ENCODE measurements around the gene CNTNAP1. TPM values are rescaled to one million over a fixed set of nuclear protein-coding genes. Genes with fewer than 3 reads are reported as not detected.

CNTNAP1 gene
- total RNA-seq, 1 donor from 2014 or later, result 8.1 TPM

DNA sequence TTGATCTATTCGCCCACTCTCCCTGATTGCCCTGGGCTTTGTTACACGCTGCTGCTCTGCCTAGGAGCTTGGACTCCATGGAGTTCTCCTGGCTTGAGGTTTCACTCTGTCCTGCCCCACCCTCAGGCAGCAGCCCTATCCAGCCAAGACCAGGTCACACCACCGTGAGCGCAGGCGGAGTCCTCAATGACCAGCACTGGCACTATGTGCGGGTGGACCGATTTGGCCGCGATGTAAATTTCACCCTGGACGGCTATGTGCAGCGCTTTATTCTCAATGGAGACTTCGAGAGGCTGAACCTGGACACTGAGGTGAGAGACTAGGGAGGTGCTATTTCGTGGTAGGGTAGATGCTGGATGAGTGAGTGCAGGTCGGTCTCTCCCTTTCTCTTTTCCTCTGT lies 3.5 kb downstream of the CNTNAP1 start:
- no peak for DNase-seq (ENCODE audit: low spot score)

DNA sequence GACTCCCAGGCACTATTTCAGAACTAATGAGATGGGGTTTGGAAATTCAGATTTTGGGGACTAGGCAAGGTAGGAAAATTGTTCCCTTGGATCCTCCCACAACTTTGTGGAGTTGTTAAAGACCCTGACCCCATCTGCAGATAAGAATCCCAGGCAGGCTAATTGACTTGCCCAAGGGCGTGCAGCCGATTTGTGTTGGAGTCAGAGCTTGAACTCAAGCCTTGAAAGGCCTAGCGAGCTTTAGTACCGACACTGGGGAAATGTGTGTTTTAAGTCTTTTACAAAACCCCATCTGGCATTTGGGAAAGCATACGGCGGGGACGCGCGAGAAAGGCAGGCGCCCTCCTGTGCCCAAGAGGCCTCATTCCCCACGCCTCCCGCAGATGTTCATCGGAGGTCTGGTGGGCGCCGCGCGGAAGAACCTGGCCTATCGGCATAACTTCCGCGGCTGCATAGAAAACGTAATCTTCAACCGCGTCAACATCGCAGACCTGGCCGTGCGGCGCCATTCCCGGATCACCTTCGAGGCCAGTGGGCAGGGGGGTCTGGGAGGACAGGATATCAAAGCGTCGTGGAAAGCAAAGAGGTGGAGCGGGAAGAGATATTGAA lies 4.3 kb downstream of the CNTNAP1 start:
- DNase-seq (ENCODE audit: low spot score), result no peak

DNA sequence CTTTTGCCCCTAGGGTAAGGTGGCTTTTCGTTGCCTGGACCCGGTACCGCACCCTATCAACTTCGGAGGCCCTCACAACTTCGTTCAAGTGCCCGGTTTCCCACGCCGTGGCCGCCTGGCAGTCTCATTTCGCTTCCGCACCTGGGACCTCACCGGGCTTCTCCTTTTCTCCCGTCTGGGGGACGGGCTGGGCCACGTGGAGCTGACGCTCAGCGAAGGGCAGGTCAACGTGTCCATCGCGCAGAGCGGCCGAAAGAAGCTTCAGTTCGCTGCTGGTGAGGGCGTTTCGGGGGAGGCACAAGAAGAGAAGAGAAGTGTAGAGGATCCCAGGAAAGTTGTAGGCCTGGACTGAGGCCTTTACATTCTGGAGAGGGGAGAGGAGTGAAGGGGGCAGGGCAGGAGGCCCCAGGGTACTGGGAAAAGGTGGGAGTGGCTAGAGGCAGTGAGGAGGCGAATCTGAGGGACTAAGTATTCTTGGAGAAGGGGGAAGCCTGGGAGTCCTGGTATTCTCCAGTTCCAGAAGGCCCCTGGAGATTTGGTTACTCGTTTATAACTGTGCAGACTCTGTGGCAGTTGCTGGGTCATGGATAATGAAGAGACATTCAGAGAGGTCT lies 5.5 kb downstream of the CNTNAP1 start:
- DNase-seq (ENCODE audit: low spot score), result no peak

DNA sequence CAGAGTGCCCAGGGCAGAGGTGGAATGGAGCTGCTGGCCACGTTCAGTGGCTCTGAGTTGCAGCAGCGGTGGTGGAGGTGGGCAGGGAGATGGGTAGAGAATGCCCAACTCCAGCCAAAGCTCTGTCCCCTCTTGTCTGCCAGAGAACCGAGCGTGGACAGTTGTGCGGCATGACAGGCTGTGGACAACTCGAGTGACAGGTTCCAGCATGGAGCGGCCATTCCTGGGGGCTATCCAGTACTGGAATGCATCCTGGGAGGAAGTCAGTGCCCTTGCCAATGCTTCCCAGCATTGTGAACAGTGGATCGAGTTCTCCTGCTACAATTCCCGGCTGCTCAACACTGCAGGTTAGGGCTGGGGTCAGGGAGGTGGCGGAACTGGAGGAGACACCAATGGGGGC lies 8.3 kb downstream of the CNTNAP1 start:
- no peak for DNase-seq (ENCODE audit: low spot score)

DNA sequence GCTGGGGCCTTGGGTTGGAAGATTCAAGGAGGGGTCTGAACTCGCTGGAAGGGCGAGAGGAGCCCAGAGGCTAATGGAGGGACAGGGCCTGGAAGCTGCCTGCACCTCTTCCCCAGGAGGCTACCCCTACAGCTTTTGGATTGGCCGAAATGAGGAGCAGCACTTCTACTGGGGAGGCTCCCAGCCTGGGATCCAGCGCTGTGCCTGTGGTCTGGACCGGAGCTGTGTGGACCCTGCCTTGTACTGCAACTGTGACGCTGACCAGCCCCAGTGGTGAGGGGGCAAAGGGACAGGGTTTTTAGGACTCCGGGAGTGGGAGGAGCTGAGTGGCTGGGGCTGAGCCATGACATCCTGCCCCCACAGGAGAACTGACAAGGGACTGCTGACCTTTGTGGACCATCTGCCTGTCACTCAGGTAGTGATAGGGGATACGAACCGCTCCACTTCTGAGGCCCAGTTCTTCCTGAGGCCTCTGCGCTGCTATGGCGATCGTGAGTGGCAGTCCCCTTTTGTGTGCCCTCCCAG lies 8.8 kb downstream of the CNTNAP1 start:
- DNase-seq (ENCODE audit: low spot score), result no peak

DNA sequence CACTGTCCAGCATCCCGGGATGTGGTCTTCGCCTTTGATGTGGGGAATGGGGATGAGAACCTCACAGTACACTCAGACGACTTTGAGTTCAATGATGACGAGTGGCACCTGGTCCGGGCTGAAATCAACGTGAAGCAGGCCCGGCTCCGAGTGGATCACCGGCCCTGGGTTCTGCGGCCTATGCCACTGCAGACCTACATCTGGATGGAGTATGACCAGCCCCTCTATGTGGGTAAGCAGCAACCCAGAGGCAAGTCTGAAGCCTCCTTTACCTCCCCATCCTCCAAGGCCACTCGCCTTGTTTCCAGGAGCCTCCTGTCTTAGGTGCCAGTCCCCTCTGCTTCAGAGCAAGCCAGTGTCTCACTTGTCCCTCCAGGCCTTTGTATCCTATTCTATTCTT lies 10.2 kb downstream of the CNTNAP1 start:
- no peak for DNase-seq (ENCODE audit: low spot score)

DNA sequence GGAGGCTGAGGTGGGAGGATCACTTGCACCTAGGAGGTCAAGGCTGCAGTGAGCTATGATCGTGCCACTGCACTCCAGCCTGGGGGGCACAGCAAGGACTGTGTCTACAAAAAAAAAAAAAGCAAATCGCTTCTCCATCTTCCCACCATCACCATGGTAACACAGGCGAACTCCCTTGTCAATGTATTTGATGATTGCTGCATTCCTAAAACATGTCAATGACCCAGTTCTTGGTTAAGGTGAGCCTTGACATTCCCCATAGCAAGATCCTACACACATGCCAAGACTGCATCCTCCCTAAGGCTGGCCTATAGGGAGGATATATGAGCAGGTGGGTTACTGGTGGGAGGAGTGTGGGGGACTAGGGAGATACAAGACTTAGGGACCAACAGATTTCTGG lies 12.2 kb downstream of the CNTNAP1 start:
- no peak for DNase-seq (ENCODE audit: low spot score)

DNA sequence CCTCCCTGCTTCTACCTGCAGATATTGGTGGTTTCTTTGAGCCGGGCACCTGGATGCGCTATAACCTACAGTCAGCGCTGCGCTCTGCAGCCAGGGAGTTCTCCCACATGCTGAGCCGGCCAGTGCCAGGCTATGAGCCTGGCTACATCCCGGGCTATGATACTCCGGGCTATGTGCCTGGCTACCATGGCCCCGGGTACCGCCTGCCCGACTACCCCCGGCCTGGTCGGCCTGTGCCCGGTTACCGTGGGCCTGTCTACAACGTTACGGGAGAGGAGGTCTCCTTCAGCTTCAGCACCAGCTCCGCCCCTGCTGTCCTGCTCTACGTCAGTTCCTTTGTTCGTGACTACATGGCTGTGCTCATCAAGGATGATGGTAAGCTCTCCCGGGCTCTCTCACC lies 13.2 kb downstream of the CNTNAP1 start:
- no peak for DNase-seq (ENCODE audit: low spot score)

DNA sequence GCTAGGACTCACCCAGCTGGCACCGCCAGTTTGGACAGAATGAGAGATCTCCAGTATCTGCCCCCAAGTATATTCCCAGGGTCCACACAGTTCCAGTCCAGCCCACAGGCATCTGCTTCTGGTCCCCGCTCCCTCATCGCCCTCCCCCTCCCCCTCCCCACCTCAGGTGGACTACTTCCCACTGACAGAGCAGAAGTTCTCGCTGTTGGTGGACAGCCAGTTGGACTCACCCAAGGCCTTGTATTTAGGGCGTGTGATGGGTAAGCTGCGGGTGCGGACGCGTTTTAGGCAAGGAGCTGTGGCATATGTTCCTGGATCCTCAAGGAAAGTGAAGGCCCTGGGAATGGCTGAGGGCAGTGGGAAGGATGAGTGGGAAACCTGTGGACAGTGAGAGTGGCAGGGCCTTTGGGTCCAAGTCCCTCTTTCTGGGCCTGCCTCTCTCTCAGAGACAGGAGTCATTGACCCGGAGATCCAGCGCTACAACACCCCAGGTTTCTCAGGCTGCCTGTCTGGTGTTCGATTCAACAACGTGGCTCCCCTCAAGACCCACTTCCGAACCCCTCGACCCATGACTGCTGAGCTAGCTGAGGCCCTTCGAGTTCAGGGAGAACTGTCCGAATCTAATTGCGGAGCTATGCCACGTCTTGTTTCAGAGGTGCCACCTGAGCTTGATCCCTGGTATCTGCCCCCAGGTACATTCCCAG lies 14.9 kb downstream of the CNTNAP1 start:
- no peak for DNase-seq (ENCODE audit: low spot score)

DNA sequence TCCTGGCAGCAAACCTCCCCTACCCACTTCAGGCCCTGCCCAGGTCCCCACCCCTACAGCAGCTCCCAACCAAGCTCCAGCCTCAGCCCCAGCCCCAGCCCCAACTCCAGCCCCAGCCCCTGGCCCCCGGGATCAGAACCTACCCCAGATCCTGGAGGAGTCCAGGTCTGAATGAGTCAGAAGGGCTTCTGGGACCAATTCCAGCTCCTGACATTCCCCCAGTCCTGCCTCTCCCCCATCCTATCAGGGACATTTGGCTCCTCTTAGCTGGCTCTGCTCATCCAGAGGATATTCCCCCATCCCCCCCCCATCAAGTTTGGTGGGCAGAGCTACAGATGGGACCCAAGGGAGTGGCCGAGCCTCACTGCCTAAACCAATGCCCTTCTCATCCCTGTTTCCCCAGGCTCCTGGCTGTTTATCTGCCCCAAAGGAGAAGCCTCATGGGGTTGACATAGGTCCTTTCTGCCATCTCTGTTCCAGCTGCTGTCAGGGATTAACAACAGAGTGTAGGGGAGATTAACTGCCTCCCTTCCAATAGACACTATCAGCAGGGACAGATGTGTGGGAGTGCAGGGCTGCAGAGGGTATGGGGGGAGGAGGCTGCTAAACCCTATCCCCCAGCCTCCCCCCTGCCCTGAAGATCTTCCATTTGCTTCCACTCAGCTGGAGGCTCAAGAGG lies 16.5 kb downstream of the CNTNAP1 start:
- no peak for DNase-seq (ENCODE audit: low spot score)

DNA sequence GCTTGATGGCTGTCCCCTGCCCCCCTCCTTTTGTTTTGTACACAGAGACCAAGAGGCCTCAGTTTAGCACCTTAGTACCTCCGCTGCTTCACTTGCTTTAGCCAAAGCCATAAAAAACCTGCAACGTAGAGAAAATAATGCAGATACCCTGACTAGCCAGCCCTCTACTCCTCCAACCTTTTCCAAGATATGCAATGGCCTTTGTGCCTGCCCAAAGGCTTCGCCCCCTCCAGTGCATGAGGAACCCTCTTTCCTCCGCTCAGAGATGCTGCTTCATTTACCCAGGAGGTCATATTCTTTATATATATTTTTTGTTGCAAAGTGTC lies 17.0 kb downstream of the CNTNAP1 start:
- DNase-seq (ENCODE audit: low spot score), result no peak

DNA sequence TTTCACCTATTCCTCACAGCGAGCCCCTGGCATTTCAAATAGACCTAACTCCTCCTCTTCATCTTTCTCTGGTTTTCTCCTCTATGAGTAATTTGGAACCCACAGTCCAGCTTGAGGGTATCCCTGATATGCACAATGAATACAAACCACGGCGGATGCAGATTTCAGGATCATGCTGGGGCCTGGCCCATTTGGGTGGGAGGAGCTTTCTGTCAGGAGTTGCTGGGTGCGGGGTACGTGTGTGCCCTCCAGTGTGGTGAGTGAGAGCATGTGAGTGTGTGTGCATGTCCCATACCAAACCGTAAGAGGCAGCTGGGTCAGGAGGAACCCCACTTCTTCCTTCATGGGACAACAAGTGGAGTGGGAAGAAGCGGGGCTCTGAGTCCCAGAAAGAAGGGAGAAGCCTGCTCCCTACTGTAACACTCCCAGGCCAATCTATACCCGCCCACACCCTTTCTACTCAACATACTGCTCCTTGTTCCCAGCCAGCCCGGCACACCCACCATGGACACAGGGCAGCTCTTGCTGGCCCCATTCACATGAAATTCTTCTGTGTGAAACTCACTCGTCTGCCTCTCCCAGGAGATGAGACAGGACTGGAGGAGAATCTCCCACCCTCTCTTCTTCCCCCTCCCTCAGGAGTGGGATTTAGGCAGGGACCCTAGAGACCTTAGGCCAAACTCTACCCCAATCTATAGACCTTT lies 18.4 kb downstream of the CNTNAP1 start:
- DNase-seq (ENCODE audit: low spot score), result no peak

DNA sequence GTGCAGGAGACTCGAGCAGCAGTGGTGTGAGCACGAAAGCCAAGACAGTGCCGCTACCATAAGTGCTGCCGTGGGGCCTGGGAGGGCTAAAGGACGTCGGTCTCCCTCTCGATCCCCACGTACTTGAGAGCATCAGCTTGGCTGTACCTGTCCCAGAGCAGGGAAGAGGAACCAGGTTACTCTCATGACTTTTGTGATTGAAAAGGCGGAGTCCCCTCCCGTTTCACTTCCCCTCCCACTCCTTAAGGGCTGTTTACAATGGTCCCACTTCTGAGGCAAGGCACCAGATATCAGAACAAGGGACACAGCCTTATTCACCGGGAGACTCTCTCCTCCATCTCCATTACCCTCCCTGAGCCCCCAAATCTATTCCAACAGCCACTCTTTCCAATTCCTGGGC lies 20.1 kb downstream of the CNTNAP1 start:
- DNase-seq (ENCODE audit: low spot score), result no peak

DNA sequence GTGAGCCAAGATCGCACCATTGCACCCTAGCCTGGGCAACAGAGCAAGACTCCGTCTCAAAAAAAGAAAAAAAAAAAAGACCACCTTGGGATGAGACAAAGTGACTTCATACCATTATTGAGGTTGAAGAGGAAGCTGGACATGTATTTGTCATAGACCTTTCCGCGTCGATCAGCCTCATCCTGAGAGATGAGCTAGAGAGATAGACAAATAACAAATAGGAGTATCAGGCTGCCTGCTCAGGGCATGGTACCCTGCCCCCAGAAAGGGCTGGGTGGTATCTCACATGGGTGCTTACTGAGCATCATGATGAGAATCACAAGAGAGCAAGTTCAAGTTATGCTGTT lies 22.1 kb downstream of the CNTNAP1 start:
- no peak for DNase-seq (ENCODE audit: low spot score)

DNA sequence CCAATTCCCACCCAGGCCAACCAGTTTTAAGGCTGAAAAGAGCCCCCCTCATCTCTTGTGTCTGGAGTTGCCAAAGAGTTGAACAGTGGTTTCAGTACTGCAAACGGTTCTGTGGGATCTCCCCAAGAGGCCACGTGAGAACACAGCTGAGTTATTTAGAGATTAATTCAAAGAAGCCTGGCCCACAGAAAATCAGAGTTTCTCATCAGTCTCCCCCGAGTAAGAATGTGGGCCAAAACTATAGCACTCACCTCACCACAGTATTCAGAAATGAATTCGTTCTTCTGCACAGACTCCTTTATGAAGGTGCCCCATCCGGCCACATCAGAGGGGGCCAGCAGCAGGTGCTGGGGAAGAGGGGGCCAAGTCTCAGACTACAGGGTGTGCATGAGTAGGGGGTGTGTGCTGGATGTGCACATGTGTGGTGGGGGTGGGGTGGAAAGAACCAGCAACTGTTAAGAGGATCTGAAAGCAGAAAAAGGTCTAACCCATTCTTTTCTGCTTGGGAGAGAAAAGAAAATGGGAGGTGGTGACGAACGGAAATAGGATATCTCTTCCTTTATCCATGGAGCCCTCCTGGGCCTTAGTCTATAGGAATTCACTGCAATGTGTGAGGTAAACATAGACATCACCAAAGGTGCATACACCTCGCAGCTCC lies 22.6 kb downstream of the CNTNAP1 start:
- no peak for DNase-seq (ENCODE audit: low spot score)

DNA sequence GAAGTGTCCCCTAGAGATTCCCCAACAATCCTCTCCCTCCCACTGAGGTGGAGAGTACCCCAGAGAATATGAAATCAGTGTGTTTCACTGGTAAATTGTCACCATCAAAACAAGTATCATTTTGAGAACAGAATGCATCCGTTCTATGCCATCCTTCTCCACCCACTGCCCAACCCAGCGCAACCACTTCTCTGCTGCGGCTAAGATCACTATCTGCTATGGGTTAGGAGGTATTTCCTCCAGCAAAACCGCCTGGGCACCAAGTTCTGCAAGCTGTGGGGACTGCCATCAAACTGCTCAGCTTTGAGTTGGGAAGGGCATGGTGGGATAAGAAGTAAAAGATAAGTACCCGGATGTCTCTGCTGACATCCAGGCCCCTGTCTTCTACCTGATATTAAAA lies 24.4 kb downstream of the CNTNAP1 start:
- DNase-seq (ENCODE audit: low spot score), result no peak

DNA sequence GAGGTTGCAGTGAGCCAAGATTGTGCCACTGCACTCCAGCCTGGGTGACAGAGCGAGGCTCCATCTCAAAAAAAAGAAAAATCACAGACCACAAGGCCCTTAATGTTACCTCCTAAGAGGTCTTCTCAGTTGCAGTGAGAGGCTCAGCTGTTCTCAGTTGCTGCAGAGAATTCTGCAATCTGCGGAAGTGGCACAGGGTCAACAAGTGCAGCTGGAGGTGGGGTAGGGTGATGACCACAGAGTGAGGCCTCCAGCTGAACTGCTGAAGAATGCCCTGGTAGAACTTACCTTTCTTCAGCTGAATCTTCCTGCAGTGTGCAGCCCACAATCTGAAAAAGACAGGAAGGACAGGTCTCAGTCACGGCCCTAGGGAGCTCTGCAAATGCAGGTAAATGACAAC lies 26.3 kb downstream of the CNTNAP1 start:
- DNase-seq (ENCODE audit: low spot score), result no peak

DNA sequence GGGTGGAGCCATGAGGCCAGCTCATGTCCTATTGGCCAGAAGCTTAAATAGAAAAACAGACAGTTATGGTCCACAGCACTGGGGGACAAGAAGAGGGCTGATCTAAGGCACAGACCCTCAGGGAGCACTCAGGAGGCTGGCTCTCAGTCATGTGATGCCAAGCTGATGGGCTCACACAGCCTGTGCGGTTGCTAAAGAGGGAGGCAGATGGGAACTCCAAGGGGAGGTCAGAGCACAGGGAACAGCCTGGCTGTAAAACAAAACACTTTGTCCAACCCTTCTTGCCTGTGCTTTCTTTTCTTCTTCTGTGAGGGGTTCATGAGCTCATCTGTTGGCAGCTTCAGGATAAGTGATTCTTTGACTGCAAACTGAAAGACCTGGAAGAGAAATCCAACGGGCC lies 27.2 kb downstream of the CNTNAP1 start:
- DNase-seq (ENCODE audit: low spot score), result no peak

DNA sequence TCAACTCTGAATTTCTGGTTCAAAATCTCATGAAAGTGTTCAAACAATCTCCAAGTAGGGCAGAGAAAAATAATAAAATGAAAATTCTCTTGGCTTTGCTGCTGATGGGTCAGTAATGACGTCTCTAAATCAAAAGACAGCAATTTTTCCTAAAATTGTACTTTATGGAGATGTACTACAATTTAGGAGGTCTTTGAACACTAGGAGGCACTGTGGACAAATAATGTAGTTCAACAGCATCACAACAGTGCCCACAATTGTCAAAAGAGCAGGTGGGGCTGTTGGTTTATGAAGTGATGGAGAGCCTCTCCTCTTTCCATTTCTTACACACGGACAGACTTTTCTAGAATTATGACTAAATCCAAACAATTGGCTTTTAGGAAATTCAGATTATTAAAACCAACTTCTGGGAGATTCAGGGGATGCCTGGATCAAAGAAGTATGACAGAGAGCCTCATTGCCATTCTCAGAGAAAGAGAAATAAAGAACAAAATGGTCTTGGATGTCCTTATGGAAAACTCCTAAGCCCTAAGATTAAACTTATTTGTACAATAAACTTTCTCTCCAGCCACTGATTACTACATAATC lies 38.8 kb downstream of the CNTNAP1 start:
- peak; percentile 33 for DNase-seq (ENCODE audit: low spot score)

DNA sequence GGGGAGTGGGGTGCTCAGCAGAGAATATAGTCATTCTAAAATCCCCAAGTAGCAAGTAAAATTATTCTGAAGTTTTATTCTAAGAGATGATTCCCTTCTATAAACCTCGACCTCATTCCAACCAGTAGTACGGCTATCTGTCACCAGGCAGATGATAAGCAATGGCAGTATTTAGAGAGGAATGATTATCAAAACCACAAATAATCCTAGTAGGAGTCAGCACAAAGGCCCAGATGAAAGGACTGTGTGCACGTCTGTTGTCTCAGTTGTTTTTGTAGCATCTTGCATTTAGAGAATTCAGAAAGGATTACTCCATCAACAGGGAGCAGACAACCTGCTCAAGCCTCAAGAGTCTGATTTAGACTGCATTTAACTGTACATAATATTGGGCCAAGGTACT lies 41.3 kb downstream of the CNTNAP1 start:
- no peak for DNase-seq (ENCODE audit: low spot score)

DNA sequence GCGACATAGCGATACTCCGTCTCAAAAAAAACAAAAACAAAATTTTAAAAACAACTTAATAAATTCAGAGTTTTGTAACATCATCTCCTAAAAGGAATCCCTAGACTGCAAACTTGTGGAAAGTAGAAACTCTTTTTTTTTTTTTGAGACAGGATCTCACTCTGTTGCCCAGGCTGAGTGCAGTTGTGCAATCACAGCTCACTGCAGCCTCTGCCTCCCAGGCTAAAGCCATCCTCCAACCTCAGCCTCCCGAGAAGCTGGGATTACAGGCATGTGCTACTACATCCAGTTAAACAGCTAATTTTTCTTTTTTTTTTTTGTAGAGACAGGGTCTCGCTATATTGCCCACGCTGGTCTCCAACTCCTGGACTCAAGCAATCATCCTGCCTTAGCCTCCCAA lies 42.8 kb downstream of the CNTNAP1 start:
- no peak for DNase-seq (ENCODE audit: low spot score)

Measured in mucosa of gallbladder (tissue), 1 donor.